Suprapubic skin (tissue), 4 donors: ENCODE data around the gene FOXD4L1.
"Not testable (repeated sequence)": the region's sequence is repeated elsewhere in the genome, so short reads cannot be mapped to it uniquely, and the experiment has no call there.

Experiments used
- EP300 ChIP-seq: sonication (generic); formaldehyde crosslinking; IDR thresholded peaks from one replicate; pipeline ENCODE4 v1.6.1; 2017; ENCODE audit warnings: antibody characterized with exemption
- POLR2A ChIP-seq, 2 donors: fragments of 450-650 bp; IDR thresholded peaks; one replicate each; pipeline ENCODE4 v1.6.1; 2017; ENCODE audit warnings: antibody characterized with exemption in 2 of 2, mild to moderate bottlenecking in 2 of 2, moderate library complexity in 2 of 2
- POLR2AphosphoS5 ChIP-seq, 3 donors: sonication (generic); formaldehyde crosslinking; IDR thresholded peaks; one replicate each; pipeline ENCODE4 v1.6.1; 2017; ENCODE audit warnings: antibody characterized with exemption in 3 of 3
- TF ChIP-seq, protein P1 (sequence below), 2 donors: fragments of 200-600 bp in 1 of 2; fragments of 450-650 bp in 1 of 2; sonication (generic) in 1 of 2; IDR thresholded peaks; one replicate each; pipeline ENCODE4 v1.5.1; 2016 to 2019; ENCODE audit warnings: antibody characterized with exemption in 2 of 2, mild to moderate bottlenecking in 1 of 2, moderate library complexity in 1 of 2

DNA sequence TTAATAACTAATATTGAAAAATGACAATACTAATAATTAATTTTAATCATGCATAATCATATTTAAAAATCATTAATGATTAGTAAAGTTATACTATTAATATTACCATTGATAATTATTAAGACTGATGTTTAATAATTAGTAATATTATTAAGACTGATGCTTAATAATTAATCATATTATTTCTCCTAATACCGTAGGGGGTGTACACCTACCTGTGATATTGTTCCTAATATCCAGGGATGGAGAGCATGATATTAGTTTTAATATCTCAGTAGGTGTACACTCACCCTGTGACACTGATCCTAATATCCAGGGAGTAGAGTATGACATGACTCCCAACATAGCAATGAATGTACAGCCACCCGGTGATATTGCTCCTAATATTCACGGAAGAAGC lies 12.4 kb downstream of the FOXD4L1 start:
- not testable (repeated sequence) for TF ChIP-seq POLR2AphosphoS5 (IDR thresholded peaks at IDR 0.05); POLR2A (IDR thresholded peaks at IDR 0.05); EP300
- TF ChIP-seq, protein P1, sequence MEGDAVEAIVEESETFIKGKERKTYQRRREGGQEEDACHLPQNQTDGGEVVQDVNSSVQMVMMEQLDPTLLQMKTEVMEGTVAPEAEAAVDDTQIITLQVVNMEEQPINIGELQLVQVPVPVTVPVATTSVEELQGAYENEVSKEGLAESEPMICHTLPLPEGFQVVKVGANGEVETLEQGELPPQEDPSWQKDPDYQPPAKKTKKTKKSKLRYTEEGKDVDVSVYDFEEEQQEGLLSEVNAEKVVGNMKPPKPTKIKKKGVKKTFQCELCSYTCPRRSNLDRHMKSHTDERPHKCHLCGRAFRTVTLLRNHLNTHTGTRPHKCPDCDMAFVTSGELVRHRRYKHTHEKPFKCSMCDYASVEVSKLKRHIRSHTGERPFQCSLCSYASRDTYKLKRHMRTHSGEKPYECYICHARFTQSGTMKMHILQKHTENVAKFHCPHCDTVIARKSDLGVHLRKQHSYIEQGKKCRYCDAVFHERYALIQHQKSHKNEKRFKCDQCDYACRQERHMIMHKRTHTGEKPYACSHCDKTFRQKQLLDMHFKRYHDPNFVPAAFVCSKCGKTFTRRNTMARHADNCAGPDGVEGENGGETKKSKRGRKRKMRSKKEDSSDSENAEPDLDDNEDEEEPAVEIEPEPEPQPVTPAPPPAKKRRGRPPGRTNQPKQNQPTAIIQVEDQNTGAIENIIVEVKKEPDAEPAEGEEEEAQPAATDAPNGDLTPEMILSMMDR (IDR thresholded peaks at IDR 0.05), result not testable (repeated sequence)
